Measurements from ENCODE around the gene RBM17.
"Not testable (repeated sequence)": the region's sequence is repeated elsewhere in the genome, so short reads cannot be mapped to it uniquely, and the experiment has no call there.

Gene RBM17

DNA sequence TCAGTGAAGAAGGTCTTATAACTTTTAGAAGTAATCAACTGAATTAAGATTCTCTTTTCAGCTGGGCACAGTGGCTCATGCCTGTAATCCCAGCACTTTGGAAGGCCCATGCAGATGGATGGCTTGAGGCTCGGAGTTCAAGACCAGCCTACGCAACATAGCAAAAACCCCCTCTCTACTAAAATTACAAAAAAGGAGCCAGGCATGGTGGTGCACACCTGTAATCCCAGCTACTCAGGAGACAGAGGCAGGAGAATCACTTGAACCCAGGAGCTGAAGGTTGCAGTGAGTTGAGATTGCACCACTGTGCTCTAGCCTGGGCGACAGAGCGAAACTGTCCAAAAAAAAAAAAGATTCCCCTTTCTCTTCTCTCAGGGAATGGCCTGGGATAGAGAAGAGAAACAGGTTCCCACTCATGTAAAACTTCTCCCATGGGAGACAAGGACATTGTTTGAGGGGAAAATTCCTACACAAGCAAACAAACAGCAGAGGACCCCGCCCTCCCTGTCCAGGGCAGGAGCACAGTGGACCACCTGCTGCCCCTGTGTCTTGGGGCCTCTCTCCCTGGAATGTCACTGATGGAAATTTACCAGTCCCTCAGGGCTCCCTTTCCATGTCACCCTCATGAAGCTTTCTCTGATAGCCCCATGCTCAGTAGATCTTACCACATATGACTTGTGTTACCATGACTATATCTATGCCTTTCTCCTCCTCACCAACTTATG, 32.3 kb upstream of the RBM17 start:
- DNase-seq (ENCODE audit: low spot score) = no peak

DNA sequence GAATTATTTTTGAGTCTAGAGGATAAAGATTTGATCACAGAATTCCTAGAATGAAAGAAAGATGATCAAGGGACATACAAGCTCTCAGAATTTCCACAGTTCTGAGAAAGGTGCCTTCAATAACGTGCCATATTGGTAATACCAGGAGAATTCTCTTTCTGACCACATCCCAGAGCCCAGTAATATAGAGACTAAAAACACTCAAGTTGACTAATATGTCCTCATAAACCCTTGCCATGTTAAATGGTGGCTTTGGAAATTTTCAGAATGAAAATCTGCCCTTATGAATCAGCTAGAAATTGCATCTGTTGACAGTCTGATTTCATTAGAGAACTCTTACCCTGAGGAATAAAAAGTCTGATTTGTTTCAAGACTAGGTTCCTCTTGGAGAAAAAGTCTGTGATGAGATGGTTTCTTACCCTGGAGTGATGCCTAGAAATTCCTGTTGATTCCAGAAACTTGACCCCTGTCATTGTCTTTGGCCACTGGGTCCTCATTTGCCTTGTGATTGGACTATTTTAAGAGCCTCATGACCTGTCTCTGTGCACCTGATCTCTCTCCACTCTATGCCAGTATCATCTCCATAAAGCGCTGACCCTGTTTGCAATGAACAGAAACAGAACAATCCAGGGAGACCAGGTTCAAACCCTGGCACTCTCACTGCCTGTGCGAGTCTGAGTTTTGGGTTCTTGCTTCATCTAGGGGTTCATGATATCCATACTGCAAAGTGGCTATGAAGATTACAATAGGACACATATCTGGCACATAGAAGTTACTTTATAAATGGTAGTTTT, 30.0 kb upstream of the RBM17 start:
- no peak for DNase-seq (ENCODE audit: low spot score)

DNA sequence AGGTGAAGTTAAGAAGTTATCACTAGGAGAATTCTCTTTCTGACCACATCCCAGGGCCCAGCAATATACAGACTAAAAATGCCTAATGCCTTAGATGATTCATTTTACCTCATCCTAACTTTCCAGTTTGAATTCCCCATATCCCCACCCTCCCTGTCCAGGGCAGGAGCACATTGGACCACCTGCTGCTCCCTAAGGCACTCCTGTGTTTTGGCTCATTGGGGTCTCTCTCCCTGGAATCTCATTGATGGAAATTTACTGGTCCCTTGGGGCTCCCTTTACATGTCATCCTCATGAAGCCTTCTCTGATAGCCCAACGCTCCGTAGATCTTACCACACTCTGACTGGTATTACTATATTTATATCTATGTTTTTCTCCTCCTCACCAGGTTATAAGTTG, 29.3 kb upstream of the RBM17 start:
- no peak for DNase-seq (ENCODE audit: low spot score)

DNA sequence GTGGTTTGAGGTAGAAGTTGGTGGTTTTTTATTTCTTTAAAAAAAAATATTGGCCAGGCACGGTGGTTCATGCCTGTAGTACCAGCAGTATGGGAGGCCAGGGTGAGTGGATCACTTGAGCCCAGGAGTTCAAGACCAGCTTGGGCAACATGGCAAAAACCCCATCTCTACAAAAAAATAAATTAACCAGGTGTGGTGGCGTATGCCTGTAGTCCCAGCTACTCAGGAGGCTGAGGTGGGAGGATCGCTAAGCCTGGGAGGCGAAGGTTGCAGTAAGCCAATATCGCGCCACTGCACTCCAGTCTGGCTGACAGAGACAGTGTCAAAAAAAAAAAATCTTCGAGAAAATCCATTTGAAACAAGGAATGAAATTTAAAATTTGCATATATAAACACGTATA, 27.8 kb upstream of the RBM17 start:
- DNase-seq (ENCODE audit: low spot score) = no peak

DNA sequence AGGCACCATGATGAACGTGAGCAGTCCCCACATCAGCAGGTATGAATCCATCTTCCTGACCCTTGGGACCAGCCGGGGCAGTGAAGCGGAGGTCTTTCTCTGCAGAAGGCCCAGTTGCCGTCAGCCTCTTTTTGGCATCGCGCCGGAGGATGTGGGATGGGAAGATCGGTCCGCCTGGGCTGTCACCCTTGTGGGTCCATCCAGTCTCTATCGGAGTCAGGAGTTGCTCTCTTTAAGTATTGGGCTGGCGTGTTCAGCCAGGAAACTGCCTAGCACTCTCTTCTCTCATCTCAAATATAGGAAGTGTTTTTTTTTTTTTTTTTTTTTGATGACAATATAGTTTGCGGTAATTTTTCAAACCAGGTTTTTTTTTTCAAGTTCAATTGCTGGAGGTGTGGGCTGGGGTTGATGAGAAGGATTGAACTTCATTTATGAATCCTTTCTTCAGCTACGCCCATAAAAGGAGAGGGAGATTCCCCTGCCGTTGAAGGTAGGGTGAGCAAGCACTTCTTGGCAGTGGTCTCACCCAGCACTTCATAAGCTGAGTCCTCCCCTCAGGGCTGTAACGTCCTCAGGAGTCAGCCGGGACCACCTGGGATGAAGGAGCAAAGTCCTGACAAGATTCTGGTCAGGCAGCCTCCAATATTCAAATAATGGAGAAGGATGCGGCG, 26.6 kb upstream of the RBM17 start, which contains the start of gene IL2RA:
IL2RA (minus strand) TSS at position 267 of the 671 bp plus-strand sequence; CDS start at position 51, 216 bp downstream.
- no peak for DNase-seq (ENCODE audit: low spot score)

DNA sequence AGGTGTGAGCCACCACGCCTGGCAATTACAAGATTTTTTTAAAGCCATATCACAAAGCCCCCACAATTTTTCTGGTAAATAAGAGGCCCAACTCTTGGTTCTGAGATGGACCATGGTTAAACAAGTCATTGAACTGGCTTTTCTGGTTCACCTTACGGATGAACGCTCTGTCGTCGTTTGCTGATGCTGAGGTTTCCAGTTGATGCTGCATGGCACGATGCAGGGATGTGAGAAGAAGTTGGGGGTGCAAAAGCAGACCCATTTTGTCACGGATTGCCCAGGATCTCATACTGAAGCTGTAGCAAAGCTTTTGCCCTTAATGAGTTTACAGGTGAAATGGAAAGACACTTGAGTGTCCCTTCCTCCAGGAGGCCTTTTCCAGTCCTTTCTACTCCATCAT, 24.7 kb upstream of the RBM17 start:
- no peak for DNase-seq (ENCODE audit: low spot score)

DNA sequence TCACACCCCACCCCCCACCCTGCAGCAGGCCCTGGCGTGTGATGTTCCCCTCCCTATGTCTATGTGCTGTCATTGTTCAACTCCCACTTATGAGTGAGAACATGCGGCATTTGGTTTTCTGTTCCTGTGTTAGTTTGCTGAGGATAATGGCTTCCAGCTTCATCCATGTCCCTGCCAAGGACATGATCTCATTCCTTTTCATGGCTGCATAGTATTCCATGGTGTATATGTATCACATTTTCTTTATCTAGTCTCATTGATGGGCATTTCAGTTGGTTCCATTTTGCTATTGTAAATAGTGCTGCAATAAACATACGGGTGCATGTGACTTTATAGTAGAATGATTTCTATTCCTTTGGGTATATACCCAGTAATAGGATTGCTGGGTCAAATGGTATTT, 24.1 kb upstream of the RBM17 start:
- not testable (repeated sequence) for DNase-seq (ENCODE audit: low spot score)

DNA sequence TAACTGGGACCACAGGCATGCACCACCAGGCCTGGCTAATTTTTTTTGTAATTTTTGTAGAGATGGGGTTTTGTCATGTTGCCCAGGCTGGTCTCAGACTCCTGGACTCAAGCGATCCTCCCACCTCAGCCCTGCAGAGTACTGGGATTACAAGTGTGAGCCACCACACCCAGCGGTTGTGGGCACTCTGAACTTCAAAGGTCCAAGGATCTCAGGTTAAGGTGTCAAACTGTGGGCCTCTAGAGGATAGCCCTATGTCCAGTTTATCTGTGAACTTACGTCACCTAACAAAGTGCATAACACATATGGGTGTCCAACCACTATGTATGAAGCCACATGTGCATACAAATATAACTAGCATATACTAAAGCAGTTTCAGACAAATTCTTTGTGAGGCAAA, 23.4 kb upstream of the RBM17 start:
- DNase-seq (ENCODE audit: low spot score) = no peak

DNA sequence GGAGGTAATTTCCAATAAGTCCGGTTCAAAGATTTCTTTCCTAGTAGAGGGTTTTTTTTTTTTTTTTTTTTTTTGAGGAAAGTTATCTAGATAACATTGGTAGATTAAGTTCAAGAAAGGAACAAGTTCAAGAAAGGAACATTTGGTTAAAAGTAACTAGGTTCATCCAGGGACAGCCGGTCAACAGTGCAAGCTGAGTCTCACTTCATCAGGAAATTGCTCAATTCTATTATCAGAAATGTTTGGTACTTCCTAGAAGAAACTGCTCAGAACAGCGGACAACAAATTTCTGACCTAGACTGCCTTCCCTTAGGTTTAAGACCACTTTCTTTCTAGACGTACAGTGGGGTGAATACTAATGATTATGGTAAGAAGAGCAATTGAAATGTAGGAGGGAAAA, 23.0 kb upstream of the RBM17 start:
- peak; percentile 44 for DNase-seq (ENCODE audit: low spot score)

DNA sequence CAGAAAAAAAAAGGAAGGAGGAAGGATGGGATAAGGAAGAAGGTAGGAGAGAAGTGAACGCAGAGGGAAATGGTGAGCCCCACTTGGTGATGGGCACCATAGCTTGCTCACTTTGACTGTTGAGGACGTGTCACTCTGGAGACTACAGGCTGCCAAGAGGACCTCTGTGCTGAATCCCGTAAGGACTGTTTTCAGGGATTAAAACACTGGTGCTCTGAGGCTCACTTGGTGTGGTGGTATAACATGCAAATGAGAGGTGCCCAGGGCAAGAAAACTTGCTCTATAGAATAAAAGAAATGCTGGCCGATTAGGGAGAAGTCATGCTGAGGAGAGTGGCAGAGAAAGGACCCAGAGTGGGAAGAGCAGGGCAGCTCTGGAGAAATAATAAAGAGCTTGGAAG, 21.4 kb upstream of the RBM17 start:
- DNase-seq (ENCODE audit: low spot score) = no peak

DNA sequence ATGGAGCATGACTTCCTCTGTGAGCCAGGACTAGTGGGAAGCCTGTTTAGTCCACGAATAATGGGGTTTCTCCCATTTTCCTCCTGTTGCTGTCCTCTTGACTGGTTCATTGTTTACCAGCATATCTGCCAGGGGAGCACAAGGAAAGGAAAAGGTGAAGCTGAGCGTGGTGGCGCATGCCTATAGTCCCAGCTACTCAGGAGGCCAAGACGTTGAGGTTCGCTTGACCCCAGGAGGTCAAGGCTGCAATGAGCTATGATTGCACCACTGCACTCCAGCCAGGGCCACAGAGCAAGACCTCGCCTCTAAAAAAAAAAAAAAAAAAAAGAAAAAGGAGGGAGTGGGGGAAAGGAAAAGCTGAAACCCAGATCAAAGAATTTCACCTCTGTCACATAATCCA, 20.8 kb upstream of the RBM17 start:
- DNase-seq (ENCODE audit: low spot score) = no peak

DNA sequence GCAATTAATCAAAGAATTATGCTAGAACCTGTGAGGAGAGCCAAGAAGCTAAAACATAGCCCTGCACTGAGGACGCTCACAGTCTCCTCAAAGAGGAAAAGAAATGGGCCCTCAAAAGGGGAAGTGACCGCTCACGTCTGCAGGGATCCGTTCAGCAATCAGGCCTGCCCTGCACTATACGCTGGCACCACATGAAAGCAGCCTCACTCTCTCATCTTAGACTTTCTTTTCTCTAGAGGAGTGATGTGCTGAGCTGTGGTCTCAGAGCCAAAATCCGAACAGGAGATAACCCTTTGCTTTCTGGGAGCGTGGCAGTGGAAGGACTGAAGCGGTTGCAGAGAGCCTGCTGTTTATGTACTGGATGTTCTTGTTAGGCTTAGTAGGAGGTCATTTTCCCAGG, 20.4 kb upstream of the RBM17 start:
- DNase-seq (ENCODE audit: low spot score) = peak; percentile 44

DNA sequence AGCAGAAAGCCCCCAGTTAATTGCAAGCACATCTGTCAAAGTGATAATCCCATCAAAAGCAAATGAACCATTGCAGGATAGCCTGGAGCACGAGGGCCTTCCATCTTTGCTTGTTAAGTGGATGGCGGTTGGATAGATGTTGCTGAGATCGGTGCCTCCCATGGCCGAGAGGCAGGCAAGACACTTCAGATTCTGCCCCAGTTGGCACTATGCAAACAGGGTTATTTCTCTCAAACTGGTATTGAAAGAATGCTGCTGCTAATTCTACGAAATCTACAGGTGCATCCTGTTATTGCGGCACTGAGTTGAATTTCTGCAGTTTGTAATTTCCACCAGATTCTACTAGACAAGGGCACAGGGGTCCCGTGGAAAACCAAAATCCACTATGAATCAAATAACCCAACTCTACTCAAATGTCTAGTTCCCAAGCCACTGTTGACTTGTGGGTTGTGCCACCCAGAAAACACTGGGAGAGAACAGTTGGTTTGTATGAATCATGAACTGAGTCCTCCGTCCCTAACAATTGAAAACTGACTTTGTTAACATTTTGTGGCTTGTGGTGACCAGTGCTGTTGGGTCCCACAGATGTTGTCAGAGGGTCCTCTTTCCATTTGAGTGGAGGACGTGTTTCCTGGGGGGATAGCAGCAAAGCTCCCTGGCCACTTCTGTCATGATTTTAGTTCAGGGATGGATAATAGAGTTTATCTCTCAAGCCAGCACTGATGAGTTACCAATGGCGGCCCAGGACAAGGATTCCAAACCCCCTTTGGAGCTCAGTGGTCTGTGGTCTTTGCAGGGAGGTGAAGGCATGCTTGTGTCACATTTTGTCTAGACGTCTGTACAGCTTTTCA, 19.5 kb upstream of the RBM17 start:
- DNase-seq (ENCODE audit: low spot score) = no peak

DNA sequence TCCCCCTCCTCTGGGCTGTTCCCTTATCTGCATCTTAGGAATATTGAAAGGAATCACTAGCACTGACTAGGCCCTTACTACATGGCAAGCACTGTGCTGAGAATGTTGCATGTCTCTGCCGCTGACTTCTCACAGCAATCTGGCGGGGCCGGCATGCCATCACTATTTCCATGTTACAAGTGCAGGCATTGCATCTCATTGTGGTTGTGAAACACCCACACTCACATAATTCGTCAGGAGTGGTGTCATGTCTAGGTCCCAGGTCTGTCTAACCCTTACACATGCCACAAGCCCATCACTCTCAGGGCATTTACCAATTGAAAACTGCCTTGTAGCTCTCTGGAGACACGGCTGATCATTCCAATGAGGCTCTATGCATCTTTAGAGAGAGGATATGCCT, 18.2 kb upstream of the RBM17 start:
- no peak for DNase-seq (ENCODE audit: low spot score)

DNA sequence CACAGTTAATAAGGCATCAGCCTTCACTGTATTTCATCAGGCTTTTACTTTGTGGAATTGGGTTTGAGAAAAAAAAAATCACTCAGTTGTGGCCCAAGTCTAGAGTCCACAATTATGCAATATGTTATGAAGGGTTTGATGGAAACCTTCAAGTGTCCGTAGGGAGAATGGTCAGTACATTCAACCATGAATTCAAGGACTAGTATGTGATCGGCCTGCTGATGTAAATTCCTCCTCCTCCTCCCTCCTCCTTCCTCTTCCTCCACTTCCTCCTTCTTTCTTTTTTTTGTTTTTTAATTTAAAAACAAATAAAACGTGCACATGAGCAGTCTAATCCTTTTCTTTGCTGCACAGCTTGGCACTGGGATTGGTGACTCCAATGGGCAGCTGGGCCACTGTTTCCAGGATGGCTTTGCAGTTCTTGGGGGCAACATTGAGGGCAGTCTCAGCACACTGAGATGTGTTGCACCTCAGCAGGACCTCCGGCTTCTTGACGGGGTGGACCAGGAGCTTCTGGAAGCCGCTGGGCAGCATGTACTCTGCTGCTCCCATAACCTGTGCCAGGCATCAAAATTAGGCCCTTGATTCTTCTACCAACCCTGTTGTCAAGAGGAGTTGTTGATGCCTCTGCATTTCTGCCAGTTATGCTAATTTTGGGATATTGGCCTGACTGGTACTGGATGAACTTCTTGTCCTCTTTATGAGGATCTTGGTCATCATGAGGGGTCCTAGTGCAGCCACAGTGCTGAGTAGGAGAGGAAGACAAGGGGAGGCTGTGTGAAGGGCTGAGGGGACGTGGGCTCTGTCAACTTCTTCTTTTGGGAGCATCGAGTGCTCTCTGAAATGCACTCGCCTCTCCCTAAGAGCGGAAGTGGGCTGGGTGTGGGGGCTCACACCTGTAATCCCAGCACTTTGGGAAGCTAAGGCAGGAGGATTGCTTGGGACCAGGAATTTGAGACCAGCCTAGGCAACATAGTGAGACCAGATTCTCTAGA, 17.4 kb upstream of the RBM17 start:
- DNase-seq (ENCODE audit: low spot score) = no peak

DNA sequence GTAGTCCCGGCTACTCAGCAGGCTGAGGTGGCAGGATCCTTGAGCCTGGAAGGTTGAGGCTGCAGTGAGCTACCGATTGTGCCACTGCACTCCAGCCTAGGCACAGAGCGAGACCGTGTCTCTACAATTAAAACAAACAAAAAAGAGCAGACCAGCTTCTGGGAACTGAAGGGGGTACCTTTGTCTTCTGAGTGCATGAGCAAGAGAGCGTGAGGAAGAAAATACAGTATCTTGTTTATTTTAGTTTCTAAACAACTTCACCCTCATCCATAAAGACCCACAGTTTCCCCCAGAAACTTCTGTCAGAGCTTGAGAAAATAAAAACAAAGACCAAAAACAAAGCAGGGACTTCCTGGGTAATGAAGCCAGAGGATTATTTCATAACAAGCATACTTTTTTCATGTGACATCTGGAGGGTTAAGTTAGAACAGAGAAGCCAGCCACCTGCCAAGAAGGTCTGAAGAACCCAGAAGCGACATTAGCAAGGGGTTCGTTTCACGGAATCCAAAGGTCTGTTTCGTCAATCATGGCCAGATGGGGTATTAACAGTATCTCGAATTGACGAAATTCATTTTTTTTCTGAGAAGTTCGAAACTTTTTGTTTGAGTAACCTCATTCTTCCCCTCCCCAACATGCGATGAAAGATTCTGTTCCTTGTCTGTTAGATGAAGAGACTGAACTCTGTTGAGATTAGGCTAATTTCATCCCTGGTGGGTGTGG, 16.5 kb upstream of the RBM17 start:
- no peak for DNase-seq (ENCODE audit: low spot score)

DNA sequence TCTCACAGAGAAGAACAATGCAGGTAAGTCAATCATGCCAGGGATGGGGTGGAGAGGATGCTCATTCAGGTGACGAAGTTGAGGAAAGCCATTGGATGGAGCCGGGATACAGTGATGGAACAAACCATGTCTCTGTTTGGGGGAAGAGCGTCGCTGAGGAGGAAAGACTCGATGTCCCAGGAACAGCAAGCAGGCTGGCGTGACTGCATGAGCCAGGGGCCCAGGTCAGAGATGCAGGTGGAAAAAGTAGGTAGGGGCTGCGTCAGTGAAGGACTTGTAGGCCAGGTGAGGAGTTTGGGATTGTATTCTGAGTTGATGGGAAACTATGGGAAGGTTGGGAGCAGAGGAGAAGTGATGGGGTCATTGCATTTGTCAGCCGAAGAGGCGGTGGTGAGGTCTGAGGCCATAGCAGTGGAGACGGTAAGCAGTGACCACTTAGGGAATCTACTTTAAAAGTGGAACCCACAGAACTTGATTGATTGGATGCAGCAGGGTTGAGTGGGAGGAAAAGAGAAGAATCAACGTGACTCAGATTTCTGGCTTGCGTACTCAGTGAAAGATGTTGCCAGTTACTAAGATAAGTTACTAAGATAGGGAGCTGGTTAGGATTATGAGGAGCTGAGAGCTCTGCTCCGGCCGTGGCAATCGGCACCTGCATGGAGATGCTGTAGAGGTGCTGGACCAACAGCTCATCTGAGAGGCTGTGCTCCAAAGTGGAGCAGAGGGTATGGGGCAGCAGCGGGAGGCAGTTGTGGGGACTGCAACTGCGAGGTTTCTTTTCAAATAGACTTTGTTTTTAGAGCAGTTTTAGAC, 14.1 kb upstream of the RBM17 start:
- DNase-seq (ENCODE audit: low spot score) = no peak

DNA sequence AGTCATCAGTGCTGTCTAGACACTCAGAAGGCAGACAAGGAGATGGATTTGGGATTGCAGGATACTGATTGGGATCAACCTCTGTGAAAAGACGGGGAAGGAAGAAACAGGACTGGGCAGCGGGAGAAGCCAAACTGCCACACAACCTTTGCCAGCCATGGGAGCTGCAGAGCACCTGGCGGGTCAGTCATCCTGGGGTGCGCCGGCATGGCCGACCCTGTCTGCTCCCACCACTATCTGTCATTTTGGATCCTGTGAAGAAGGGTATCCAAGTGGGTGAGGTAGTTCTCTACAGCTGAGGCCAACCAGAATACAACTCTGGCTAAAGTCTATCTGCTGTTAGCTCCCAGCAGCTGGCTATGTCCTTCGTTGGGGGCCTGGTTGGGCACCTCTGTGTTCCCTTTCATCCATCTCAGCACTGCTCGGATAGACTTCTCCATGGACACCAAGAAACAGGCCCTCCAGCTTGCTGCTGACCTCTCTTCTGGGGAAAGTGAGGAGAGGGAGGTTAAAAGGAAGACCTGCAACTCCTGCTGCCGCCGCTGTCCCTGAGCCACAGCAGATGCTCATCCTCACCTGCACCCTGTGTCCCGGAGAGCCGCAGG, 11.7 kb upstream of the RBM17 start:
- DNase-seq (ENCODE audit: low spot score) = no peak

DNA sequence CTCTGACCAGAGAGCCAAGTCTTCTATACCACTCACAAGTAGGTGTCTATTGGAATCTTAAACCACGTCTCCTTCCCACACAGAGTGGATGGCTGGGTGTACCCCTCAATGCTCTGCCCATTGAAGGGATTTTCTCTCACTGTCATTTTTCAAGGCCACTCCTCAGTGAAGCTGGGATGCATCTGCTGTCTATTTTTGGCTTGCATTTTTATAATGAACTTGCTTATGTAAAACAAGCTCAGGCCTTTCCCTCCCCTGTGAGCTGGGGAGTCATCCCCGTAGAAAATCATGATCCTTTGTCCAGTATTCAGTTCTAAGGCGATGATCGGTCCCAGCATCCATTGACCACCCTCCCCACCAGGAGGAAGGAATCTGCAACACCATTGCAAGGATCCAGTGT, 9.8 kb upstream of the RBM17 start:
- no peak for DNase-seq (ENCODE audit: low spot score)

Data from pons (tissue), 1 donor.